Ascending aorta (tissue), 2 donors: ENCODE results near the gene DCP2. TPM values are rescaled to one million over a fixed set of nuclear protein-coding genes. Genes with fewer than 3 reads are reported as not detected.

Experiments used
- DNase-seq, 2 donors: peaks; one replicate each; pipeline ENCODE4 v3.0.0-alpha.2; 2019; ENCODE audit warnings: low spot score in 2 of 2
- H3K27ac ChIP-seq, 2 donors: fragments of 200-600 bp; sonication (generic); one replicate each; pipeline ENCODE4 v1.5.1; 2016 to 2017; ENCODE audit warnings: mild to moderate bottlenecking in 1 of 2
- H3K27me3 ChIP-seq: fragments of 200-600 bp; sonication (generic); one replicate; pipeline ENCODE4 v1.5.1; 2017
- H3K36me3 ChIP-seq, 2 donors: fragments of 200-600 bp; sonication (generic); one replicate each; pipeline ENCODE4 v1.5.1; 2016
- H3K4me1 ChIP-seq, 2 donors: fragments of 200-600 bp; sonication (generic); one replicate each; pipeline ENCODE4 v1.5.1; 2016 to 2017; ENCODE audit warnings: mild to moderate bottlenecking in 1 of 2
- H3K4me3 ChIP-seq, 2 donors: fragments of 200-600 bp; sonication (generic); one replicate each; pipeline ENCODE4 v1.5.1; 2016 to 2017; ENCODE audit warnings: mild to moderate bottlenecking in 1 of 2
- H3K9me3 ChIP-seq, 2 donors: fragments of 200-600 bp; sonication (generic); one replicate each; pipeline ENCODE4 v1.5.1; 2016
- intact Hi-C: fragments of 100-400 bp; cut with DNase I; formaldehyde crosslinking; loops from one replicate; pipeline ENCODE4 v1.15.1; 2023
- total RNA-seq: library from RNA; depleted of rRNA; stranded (reverse); fragments of >200 nt; gene quantifications from one replicate; pipeline ENCODE4 v1.1.0, GENCODE V29; 2016
- TF ChIP-seq, protein P1 (sequence below), 3 experiments: fragments of 200-600 bp in 2 of 3; fragments of 450-650 bp in 1 of 3; sonication (generic) in 2 of 3; IDR thresholded peaks; one replicate each; pipeline ENCODE4 v1.5.1; 2016 to 2019; ENCODE audit warnings: antibody characterized with exemption in 3 of 3, mild to moderate bottlenecking in 1 of 3, moderate library complexity in 1 of 3

Gene DCP2
- total RNA-seq, 1 donor from 2014 or later = 24.6 TPM

DNA sequence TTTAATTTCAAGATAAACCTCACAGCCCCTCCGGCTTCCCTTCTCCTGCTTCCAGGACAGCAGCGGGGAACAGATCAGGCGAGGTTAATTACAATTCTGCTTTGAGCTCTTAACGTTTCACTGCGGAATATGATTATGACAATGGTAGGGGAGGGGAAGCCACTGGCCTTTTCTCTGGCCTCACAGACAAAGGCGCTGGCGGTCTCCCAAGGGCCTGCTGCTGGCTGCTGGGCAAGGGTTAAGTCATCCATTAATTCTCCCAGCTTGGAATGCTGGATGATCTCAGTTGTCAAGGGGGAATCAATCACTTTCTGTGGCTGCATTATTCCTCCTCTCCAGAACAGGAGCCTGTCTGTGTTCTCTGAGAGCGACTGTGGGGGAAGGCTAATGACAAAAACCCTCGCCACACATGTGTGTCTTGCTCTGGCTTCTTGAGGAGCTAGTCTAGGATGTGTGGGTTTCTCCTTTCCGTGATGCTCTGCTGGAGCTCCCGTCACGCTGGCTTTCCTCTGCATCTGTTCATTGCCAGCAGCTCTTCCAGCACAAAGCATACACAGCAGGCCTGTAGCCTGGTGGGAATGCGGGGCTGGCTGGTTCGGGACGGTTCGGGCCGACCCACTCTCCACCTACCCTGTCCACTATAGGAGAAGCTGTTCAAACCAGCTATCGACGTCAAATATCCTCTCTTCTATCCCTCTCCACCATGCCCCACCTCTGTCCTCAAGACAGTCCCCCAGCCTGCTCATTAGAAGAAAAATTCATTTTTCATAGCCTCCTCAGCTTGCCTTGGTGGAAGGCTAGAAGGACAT lies 82.8 kb downstream of the DCP2 start:
- no peaks in the 10 kb centered on the region for H3K4me1 ChIP-seq
- H3K36me3 ChIP-seq = no peaks in the 10 kb centered on the region
- H3K27me3 ChIP-seq = no peaks in the 10 kb centered on the region
- intact Hi-C loops = no loop called here
- TF ChIP-seq, protein P1, sequence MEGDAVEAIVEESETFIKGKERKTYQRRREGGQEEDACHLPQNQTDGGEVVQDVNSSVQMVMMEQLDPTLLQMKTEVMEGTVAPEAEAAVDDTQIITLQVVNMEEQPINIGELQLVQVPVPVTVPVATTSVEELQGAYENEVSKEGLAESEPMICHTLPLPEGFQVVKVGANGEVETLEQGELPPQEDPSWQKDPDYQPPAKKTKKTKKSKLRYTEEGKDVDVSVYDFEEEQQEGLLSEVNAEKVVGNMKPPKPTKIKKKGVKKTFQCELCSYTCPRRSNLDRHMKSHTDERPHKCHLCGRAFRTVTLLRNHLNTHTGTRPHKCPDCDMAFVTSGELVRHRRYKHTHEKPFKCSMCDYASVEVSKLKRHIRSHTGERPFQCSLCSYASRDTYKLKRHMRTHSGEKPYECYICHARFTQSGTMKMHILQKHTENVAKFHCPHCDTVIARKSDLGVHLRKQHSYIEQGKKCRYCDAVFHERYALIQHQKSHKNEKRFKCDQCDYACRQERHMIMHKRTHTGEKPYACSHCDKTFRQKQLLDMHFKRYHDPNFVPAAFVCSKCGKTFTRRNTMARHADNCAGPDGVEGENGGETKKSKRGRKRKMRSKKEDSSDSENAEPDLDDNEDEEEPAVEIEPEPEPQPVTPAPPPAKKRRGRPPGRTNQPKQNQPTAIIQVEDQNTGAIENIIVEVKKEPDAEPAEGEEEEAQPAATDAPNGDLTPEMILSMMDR (IDR thresholded peaks at IDR 0.05) = no peak
- DNase-seq = no peak
- H3K9me3 ChIP-seq = no peaks in the 10 kb centered on the region
- no peak overlapping the region for H3K4me3 ChIP-seq
- no peak overlapping the region for H3K27ac ChIP-seq

DNA sequence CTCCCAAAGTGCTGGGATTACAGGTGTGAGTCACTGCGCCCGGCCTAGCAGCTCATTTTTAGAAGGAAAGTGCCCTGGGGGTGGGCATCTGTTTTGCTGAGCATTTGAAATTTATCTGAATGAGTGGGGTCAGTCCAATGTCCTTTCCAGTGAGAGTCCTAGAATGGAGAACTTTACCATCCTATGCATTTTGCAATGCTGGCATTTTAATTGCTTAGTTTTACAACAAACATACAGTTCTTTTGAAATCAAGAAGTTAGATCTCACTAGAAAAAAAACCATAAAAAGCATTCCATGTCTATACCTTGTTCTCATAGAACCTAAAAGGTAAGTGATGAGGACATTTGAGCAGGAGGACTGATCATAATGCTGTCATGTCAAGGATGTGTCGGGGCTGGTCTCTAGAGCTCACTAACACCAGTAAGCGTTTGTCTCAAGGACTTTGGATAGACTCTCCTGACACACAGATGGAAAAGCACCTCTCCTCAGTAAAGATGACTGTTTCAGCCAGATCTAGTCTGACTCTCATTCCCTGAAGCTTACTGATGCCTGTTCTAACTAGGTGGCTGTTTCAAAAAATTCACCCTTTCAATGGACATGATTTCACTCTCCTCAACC lies 83.9 kb downstream of the DCP2 start:
- Histone ChIP-seq H3K27ac (no peak overlapping the region), H3K4me3 (no peak overlapping the region), H3K36me3 (no peaks in the 10 kb centered on the region), H3K4me1 (no peaks in the 10 kb centered on the region), H3K27me3 (no peaks in the 10 kb centered on the region), H3K9me3 (no peaks in the 10 kb centered on the region)
- TF ChIP-seq, protein P1 (IDR thresholded peaks at IDR 0.05) = no peak
- intact Hi-C loops = no loop called here
- no peak for DNase-seq

DNA sequence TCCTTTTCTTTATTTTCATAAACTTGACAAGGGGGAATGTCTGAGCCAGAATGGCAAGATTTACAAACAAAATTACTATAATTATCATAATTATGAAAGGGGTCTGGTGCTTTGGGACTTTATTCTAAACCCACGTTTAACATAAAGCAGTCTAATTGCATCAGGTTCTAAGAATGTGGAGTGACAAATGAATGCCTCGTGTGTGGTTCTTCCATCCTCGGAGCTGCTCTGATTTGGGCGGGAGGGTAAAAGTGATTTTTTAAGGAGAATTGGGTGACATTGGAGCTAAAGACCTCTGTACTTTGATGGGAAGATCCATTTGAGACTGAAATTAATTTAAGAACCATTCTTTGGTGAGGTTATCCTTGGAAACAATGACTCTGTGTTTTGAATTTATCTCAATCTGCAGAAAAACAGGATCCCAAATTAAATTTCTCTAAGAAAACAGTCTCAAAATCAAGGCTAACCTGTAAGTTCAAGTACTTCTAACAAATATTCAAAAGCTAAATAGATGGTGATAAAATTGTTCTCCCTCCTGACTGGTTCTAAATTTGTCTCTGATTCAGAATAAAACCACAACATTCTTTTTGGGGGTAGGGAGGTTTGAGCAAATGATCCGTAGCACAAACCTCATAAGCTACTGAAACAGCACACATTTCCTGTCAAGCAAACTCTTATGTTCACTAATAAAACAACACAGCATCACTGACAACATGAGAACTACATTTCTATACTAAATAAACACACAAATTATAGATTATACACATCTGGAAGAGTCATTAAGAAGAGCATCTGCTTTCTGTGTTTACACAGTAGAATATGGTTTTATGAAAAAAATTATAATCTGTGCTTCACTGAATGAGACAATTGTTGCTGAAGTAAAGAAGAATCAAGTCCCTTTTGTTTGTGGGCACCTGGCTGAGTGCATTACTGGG lies 85.5 kb downstream of the DCP2 start:
- Histone ChIP-seq H3K27ac (no peak overlapping the region), H3K4me1 (no peaks in the 10 kb centered on the region), H3K36me3 (peaks cover 0 to 3% of the 10 kb centered on the region in 2 donors), H3K4me3 (no peak overlapping the region), H3K27me3 (no peaks in the 10 kb centered on the region), H3K9me3 (no peaks in the 10 kb centered on the region)
- no peak for DNase-seq
- intact Hi-C loops = no loop called here
- TF ChIP-seq, protein P1 (IDR thresholded peaks at IDR 0.05) = no peak

DNA sequence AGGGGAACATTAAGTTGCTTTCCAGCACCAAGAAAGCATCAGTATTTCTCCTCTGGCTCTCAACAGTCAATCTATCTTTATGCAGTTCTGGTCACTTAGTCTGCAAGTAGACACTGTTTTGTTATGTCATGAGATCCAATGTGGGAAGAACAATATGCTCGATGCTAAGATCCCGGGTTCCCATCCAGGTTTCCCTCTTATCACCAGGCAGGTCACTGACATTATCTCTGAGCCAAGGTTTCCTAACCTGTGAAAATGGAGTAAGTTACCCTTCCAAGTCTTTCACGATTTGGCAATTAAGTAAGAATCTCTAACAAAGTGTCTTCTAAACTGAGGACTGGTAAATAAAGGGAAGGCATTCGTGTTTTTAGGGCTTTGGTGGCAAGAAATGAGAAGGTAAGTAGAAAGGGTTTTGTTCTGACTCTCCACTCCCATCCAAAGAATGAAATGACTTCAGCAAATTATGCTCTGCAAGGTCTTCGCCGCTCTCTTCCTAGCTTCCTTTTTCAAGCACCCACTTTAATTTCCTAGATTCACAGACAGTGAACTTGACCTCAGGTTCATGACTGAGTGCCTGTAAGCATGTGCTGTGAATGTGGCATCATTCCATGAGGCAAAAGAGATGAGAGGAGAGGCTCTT lies 86.4 kb downstream of the DCP2 start:
- TF ChIP-seq, protein P1 (IDR thresholded peaks at IDR 0.05) = no peak
- intact Hi-C loops = no loop called here
- no peak for DNase-seq
- H3K9me3 ChIP-seq = no peaks in the 10 kb centered on the region
- H3K27ac ChIP-seq = no peak overlapping the region
- H3K36me3 ChIP-seq = peaks cover 0 to 4% of the 10 kb centered on the region in 2 donors
- H3K4me3 ChIP-seq = no peak overlapping the region
- H3K27me3 ChIP-seq = no peaks in the 10 kb centered on the region
- H3K4me1 ChIP-seq = no peaks in the 10 kb centered on the region

DNA sequence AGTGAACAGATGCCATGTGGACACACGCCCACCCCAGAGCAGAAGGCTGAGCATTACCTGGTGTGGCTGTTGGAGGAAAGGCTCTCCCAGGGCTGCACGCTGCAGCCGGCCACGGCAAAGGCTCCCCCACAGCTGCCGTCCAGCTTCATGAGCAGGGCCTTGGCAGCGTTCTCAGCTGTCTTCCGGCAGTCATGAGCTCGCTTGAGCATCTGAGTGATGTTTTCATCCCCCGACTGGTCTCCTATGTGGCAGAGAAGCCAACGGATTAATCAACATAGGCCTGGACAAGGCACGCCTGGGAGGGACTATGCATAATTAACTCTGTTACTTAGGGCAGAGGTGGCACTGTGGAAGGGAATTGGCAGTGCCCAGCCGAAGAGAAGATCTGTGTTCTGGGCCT lies 87.3 kb downstream of the DCP2 start:
- DNase-seq = no peak
- Histone ChIP-seq H3K36me3 (peaks cover 0 to 4% of the 10 kb centered on the region in 2 donors), H3K4me3 (no peak overlapping the region), H3K27ac (no peak overlapping the region), H3K4me1 (no peaks in the 10 kb centered on the region), H3K27me3 (no peaks in the 10 kb centered on the region), H3K9me3 (no peaks in the 10 kb centered on the region)
- TF ChIP-seq, protein P1 (IDR thresholded peaks at IDR 0.05) = no peak
- intact Hi-C loops = no loop called here
